Neutrophil (primary cell): ENCODE measurements around the gene KRTAP4-16.
"Not testable (repeated sequence)": the region's sequence is repeated elsewhere in the genome, so short reads cannot be mapped to it uniquely, and the experiment has no call there.

Experiments used
- H3K27ac ChIP-seq: fragments of 200-600 bp; sonication (generic); 2 replicates; pipeline ENCODE4 v1.5.1; 2016; ENCODE audit warnings: mild to moderate bottlenecking, moderate library complexity
- H3K27me3 ChIP-seq: fragments of 200-600 bp; sonication (generic); 2 replicates; pipeline ENCODE4 v1.6.0; 2016; ENCODE audit warnings: mild to moderate bottlenecking
- H3K36me3 ChIP-seq: fragments of 200-600 bp; sonication (generic); 2 replicates; pipeline ENCODE4 v1.5.1; 2017
- H3K4me1 ChIP-seq, 2 experiments: fragments of 200-600 bp in 1 of 2; sonication (generic) in 1 of 2; 1 replicate in 1 of 2; 2 replicates in 1 of 2; pipeline versions ENCODE4 v1.5.1 to v1.6.1; 2013 to 2016; ENCODE audit warnings: low read depth in 1 of 2, low read length in 1 of 2, mild to moderate bottlenecking in 1 of 2, moderate library complexity in 1 of 2; ENCODE audit not compliant: control insufficient read depth in 1 of 2, insufficient read depth in 1 of 2
- H3K4me3 ChIP-seq, 2 experiments: fragments of 200-600 bp in 1 of 2; sonication (generic) in 1 of 2; 1 replicate in 1 of 2; 2 replicates in 1 of 2; pipeline ENCODE4 v1.5.1; 2013 to 2016; ENCODE audit warnings: low read depth in 1 of 2, low read length in 1 of 2, mild to moderate bottlenecking in 1 of 2, moderate library complexity in 1 of 2
- H3K9me3 ChIP-seq: fragments of 200-600 bp; sonication (generic); 2 replicates; pipeline ENCODE4 v1.5.1; 2016
- CTCF ChIP-seq: fragments of 200-600 bp; sonication (generic); IDR thresholded peaks from 2 replicates; pipeline ENCODE4 v1.5.1; 2016; ENCODE audit warnings: antibody characterized with exemption

Gene KRTAP4-16

GRCh38 chr17:41057547-41057946, 44.5 kb downstream of the KRTAP4-16 start:
- H3K36me3 ChIP-seq: no peaks in the 10 kb centered on the region
- no peak overlapping the region for H3K27ac ChIP-seq
- H3K4me3 ChIP-seq: no peak overlapping the region
- TF ChIP-seq CTCF: no peak
- H3K4me1 ChIP-seq: no peaks in the 10 kb centered on the region
- no peaks in the 10 kb centered on the region for H3K9me3 ChIP-seq
- H3K27me3 ChIP-seq: peaks cover 71% of the 10 kb centered on the region

- not testable (repeated sequence) for H3K4me3 ChIP-seq, H3K27ac ChIP-seq, H3K36me3 ChIP-seq, H3K4me1 ChIP-seq, H3K9me3 ChIP-seq
- peaks cover 50% of the 10 kb centered on the region for H3K27me3 ChIP-seq
Observed at GRCh38 chr17:41055130-41055529, 46.9 kb downstream of the KRTAP4-16 start, which contains the start of gene KRTAP2-2. Gene KRTAP2-2 (minus strand): TSS chr17:41055230. CDS start chr17:41055211, 19 bp downstream.

- not testable (repeated sequence) for H3K36me3 ChIP-seq, H3K27ac ChIP-seq, H3K4me1 ChIP-seq, H3K9me3 ChIP-seq, H3K4me3 ChIP-seq
- peaks cover 51% of the 10 kb centered on the region for H3K27me3 ChIP-seq
Observed at GRCh38 chr17:41054556-41054955, 47.5 kb downstream of the KRTAP4-16 start.

GRCh38 chr17:41054025-41054424, 48.0 kb downstream of the KRTAP4-16 start:
- H3K9me3 ChIP-seq: no peaks in the 10 kb centered on the region
- no peak overlapping the region for H3K27ac ChIP-seq
- H3K27me3 ChIP-seq: peaks cover 49% of the 10 kb centered on the region
- H3K4me1 ChIP-seq: no peaks in the 10 kb centered on the region
- no peak overlapping the region for H3K4me3 ChIP-seq
- no peak for TF ChIP-seq CTCF
- H3K36me3 ChIP-seq: no peaks in the 10 kb centered on the region

- H3K27ac ChIP-seq: no peak overlapping the region
Observed at GRCh38 chr17:41052566-41052965, 49.4 kb downstream of the KRTAP4-16 start.

More at GRCh38 chr17:41052566-41052965, 49.4 kb downstream of the KRTAP4-16 start:
- no peaks in the 10 kb centered on the region for H3K9me3 ChIP-seq
- H3K4me3 ChIP-seq: no peak overlapping the region
- no peak for TF ChIP-seq CTCF
- H3K27me3 ChIP-seq: peaks cover 49% of the 10 kb centered on the region
- H3K4me1 ChIP-seq: no peaks in the 10 kb centered on the region
- H3K36me3 ChIP-seq: no peaks in the 10 kb centered on the region
